GM19240 (cell line): Measurements from ENCODE around the gene DHX38.

Experiments used
- DNase-seq: peaks from one replicate; pipeline ENCODE4 v3.0.0; 2011; ENCODE audit warnings: low spot score; ENCODE audit not compliant: insufficient read length

DHX38 gene

GRCh38 chr16:72120026-72120425 lies 26.4 kb downstream of the DHX38 start:
- no peak for DNase-seq

- DNase-seq: no peak
Observed at GRCh38 chr16:72122308-72122707, 28.7 kb downstream of the DHX38 start.

- no peak for DNase-seq
Observed at GRCh38 chr16:72122916-72123315, 29.3 kb downstream of the DHX38 start.

- no peak for DNase-seq
Observed at GRCh38 chr16:72123426-72123825, 29.8 kb downstream of the DHX38 start.

GRCh38 chr16:72124148-72124547 lies 30.5 kb downstream of the DHX38 start:
- DNase-seq: no peak

- peak; percentile 56 for DNase-seq
Observed at GRCh38 chr16:72124761-72125634, 31.4 kb downstream of the DHX38 start.

GRCh38 chr16:72125635-72126428 lies 32.2 kb downstream of the DHX38 start:
- no peak for DNase-seq

GRCh38 chr16:72126429-72126765 lies 32.8 kb downstream of the DHX38 start:
- no peak for DNase-seq

GRCh38 chr16:72128701-72129100 lies 35.1 kb downstream of the DHX38 start:
- DNase-seq: no peak

- DNase-seq: no peak
Observed at GRCh38 chr16:72129976-72130656, 36.5 kb downstream of the DHX38 start.

- DNase-seq: no peak
Observed at GRCh38 chr16:72131036-72131435, 37.4 kb downstream of the DHX38 start.

- DNase-seq: no peak
Observed at GRCh38 chr16:72132726-72133125, 39.1 kb downstream of the DHX38 start.

- DNase-seq: no peak
Observed at GRCh38 chr16:72134507-72134906, 40.9 kb downstream of the DHX38 start.

GRCh38 chr16:72137380-72138063 lies 43.9 kb downstream of the DHX38 start:
- no peak for DNase-seq

GRCh38 chr16:72138064-72138572 lies 44.5 kb downstream of the DHX38 start:
- DNase-seq: no peak

- DNase-seq: no peak
Observed at GRCh38 chr16:72139908-72140307, 46.3 kb downstream of the DHX38 start.

GRCh38 chr16:72142476-72142875 lies 48.8 kb downstream of the DHX38 start:
- no peak for DNase-seq

- no peak for DNase-seq
Observed at GRCh38 chr16:72149676-72150464, 56.2 kb downstream of the DHX38 start.

GRCh38 chr16:72159386-72159785 lies 65.7 kb downstream of the DHX38 start:
- DNase-seq: no peak

GRCh38 chr16:72159801-72160200 lies 66.2 kb downstream of the DHX38 start:
- no peak for DNase-seq
